AG10803 (cell line): ENCODE data around the gene SAAL1.
A peak's percentile ranks its signal among the peaks of the same experiment; 100 is the strongest.

ENCODE experiments used
- DNase-seq: peaks from one replicate; pipeline ENCODE4 v3.0.0; 2010; ENCODE audit warnings: low read depth
- H3K4me3 ChIP-seq: 2 replicates; pipeline ENCODE4 v1.5.1; 2011; ENCODE audit warnings: mild to moderate bottlenecking, low read length, control low read depth
- CTCF ChIP-seq: conservative IDR thresholded peaks from 2 replicates; pipeline ENCODE4 v1.5.1; 2011; ENCODE audit warnings: mild to moderate bottlenecking, low read length, control low read depth, inconsistent platforms

The SAAL1 gene

GRCh38 chr11:18046116-18046777 lies 59.6 kb downstream of the SAAL1 start, which contains the start of gene TPH1:
Gene TPH1, minus strand, starts transcription at chr11:18046269. Its CDS starts 5,507 bp downstream, at chr11:18040762.
- H3K4me3 ChIP-seq, result no peak within 1 kb of the TSS
- TF ChIP-seq CTCF, result no peak

GRCh38 chr11:18036456-18036855 lies 69.4 kb downstream of the SAAL1 start:
- no peak for DNase-seq
- H3K4me3 ChIP-seq, result no peak overlapping the region
- TF ChIP-seq CTCF, result no peak

More at GRCh38 chr11:18046116-18046777, 59.6 kb downstream of the SAAL1 start, which contains the start of gene TPH1:
- peak; percentile 7 for DNase-seq
